ENCODE data around the gene DHX38.

DNA sequence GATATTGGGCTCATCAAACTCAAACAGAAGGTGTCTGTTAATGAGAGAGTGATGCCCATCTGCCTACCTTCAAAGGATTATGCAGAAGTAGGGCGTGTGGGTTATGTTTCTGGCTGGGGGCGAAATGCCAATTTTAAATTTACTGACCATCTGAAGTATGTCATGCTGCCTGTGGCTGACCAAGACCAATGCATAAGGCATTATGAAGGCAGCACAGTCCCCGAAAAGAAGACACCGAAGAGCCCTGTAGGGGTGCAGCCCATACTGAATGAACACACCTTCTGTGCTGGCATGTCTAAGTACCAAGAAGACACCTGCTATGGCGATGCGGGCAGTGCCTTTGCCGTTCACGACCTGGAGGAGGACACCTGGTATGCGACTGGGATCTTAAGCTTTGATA lies 33.2 kb upstream of the DHX38 start:
- TF ChIP-seq CTCF (IDR thresholded peaks at IDR 0.05) (no peak), POLR2A (IDR thresholded peaks at IDR 0.05) (no peak)

Data from transverse colon (tissue), 3 donors.